Stomach (tissue), 9 donors: ENCODE results near the gene KLHL21. TPM values are rescaled to one million over a fixed set of nuclear protein-coding genes. Genes with fewer than 3 reads are reported as not detected.

Experiments used
- DNase-seq, 2 donors: peaks; one replicate each; pipeline versions ENCODE4 v3.0.0 to v3.0.0-alpha.2; 2013 to 2019
- H3K27ac ChIP-seq, 5 donors: fragments of 200-600 bp in 4 of 5; sonication (generic) in 4 of 5; one replicate each; pipeline ENCODE4 v1.5.1; 2013 to 2019; ENCODE audit warnings: mild to moderate bottlenecking in 1 of 5, moderate library complexity in 1 of 5
- H3K27me3 ChIP-seq, 3 donors: fragments of 200-600 bp; sonication (generic); one replicate each; pipeline ENCODE4 v1.5.1; 2017 to 2019; ENCODE audit warnings: mixed run types in 1 of 3
- H3K36me3 ChIP-seq, 4 donors: fragments of 200-600 bp; sonication (generic); 1 replicate in 3 of 4; 2 replicates in 1 of 4; pipeline ENCODE4 v1.5.1; 2016 to 2019
- H3K4me1 ChIP-seq, 4 donors: fragments of 200-600 bp; sonication (generic); one replicate each; pipeline ENCODE4 v1.5.1; 2016 to 2019
- H3K4me3 ChIP-seq, 4 donors: fragments of 200-600 bp; sonication (generic) in 3 of 4; one replicate each; pipeline ENCODE4 v1.5.1; 2016 to 2019; ENCODE audit warnings: mild to moderate bottlenecking in 1 of 4
- H3K9me3 ChIP-seq, 4 donors: fragments of 200-600 bp; sonication (generic); one replicate each; pipeline ENCODE4 v1.5.1; 2016 to 2019
- CTCF ChIP-seq, 7 experiments: fragments of 450-650 bp in 4 of 7; fragments of 200-600 bp in 3 of 7; sonication (generic) in 3 of 7; IDR thresholded peaks; one replicate each; pipeline ENCODE4 v1.5.1; 2016 to 2019; ENCODE audit warnings: antibody characterized with exemption in 7 of 7, control low read depth in 2 of 7, mild to moderate bottlenecking in 1 of 7
- EP300 ChIP-seq: sonication (generic); formaldehyde crosslinking; IDR thresholded peaks from one replicate; pipeline ENCODE4 v1.6.1; 2017; ENCODE audit warnings: antibody characterized with exemption
- POLR2A ChIP-seq, 4 donors: fragments of 450-650 bp; IDR thresholded peaks; one replicate each; pipeline ENCODE4 v1.6.1; 2016; ENCODE audit warnings: antibody characterized with exemption in 4 of 4, control low read depth in 2 of 4, mild to moderate bottlenecking in 1 of 4, moderate library complexity in 1 of 4
- POLR2AphosphoS5 ChIP-seq, 3 donors: sonication (generic); formaldehyde crosslinking; IDR thresholded peaks; one replicate each; pipeline ENCODE4 v1.6.1; 2016; ENCODE audit warnings: antibody characterized with exemption in 3 of 3
- WGBS, 5 donors: extraction: QIAGEN DNeasy Blood & Tissue Kit in 3 of 5; methylation state at CpG; one replicate each; pipeline versions ENCODE4 v1.1.5 to v1.1.7; 2013 to 2018; 5-methylcytosine and 5-hydroxymethylcytosine counted together
- intact Hi-C: fragments of 100-400 bp; cut with DNase I; formaldehyde crosslinking; loops from one replicate; pipeline ENCODE4 v1.15.1; 2023; ENCODE audit warnings: low total_unique reads
- polyA plus RNA-seq, 3 donors: library from polyadenylated mRNA; stranded (reverse); fragments of 200-250 nt; gene quantifications; one replicate each; pipeline ENCODE4 v1.2.3, GENCODE V29; 2013
- total RNA-seq, 5 donors: library from RNA; depleted of rRNA; stranded (reverse); fragments of >200 nt; gene quantifications; one replicate each; pipeline versions ENCODE4 v1.1.0 to v1.2.3, GENCODE V29; 2014 to 2016
- donor health status: healthy with polysubstance abuse.
- donor health status: Bipolar disorder and iron deficiency.
- donor health status: healthy.

KLHL21 gene
- total and polyA plus RNA-seq, 8 donors: 9.2 to 59.8 (median 19.4) TPM

- Histone ChIP-seq H3K4me1 (peaks cover 12 to 35% (median 27%) of the 10 kb centered on the region in 4 donors), H3K4me3 (peak within 1 kb of the TSS; percentile 75 to 93 (median 89)), H3K36me3 (peaks cover 50 to 73% (median 62%) of the 10 kb centered on the region in 4 donors), H3K27me3 (no peaks in the 10 kb centered on the region), H3K9me3 (no peaks in the 10 kb centered on the region), H3K27ac (peak within 1 kb of the TSS; percentile 88 to 95 (median 92))
- peak in 2 of 3 donors; percentile 7 to 49 for TF ChIP-seq POLR2AphosphoS5 (IDR thresholded peaks at IDR 0.05)
- no peak for TF ChIP-seq EP300
- no peak for TF ChIP-seq CTCF (IDR thresholded peaks at IDR 0.05)
- TF ChIP-seq POLR2A (IDR thresholded peaks at IDR 0.05): peak in 1 of 4 donors; percentile 11
- peak; percentile 87 to 96 for DNase-seq
- intact Hi-C loops: no loop called here
- 0 to 4% (median 1%) methylated on average over 19 to 73 of the region's 73 CpGs for WGBS, 5 donors
These were observed 22.3 kb upstream of the KLHL21 start, which contains the start of gene THAP3 for GRCh38 chr1:6624710-6625583. TSS of gene THAP3 (plus strand) at chr1:6624868. CDS start at chr1:6625219, 351 bp downstream.

- intact Hi-C loops: no loop called here
- Histone ChIP-seq H3K9me3 (no peaks in the 10 kb centered on the region), H3K4me3 (no peak overlapping the region), H3K27me3 (no peaks in the 10 kb centered on the region), H3K4me1 (peaks cover 12 to 35% (median 27%) of the 10 kb centered on the region in 4 donors), H3K36me3 (peaks cover 39 to 73% (median 60%) of the 10 kb centered on the region in 4 donors), H3K27ac (peak overlapping the region in 1 of 5 donors; percentile 94)
- TF ChIP-seq POLR2AphosphoS5 (IDR thresholded peaks at IDR 0.05) (no peak), CTCF (IDR thresholded peaks at IDR 0.05) (no peak), EP300 (no peak), POLR2A (IDR thresholded peaks at IDR 0.05) (no peak)
- no peak for DNase-seq
- 79 to 87% (median 84%) methylated on average over 14 of the region's 14 CpGs for WGBS, 5 donors
These were observed 20.7 kb upstream of the KLHL21 start for GRCh38 chr1:6623269-6623965.

GRCh38 chr1:6622396-6623152, 19.9 kb upstream of the KLHL21 start:
- H3K9me3 ChIP-seq: no peaks in the 10 kb centered on the region
- peak overlapping the region in 1 of 5 donors; percentile 19 for H3K27ac ChIP-seq
- peaks cover 12 to 37% (median 24%) of the 10 kb centered on the region in 4 donors for H3K4me1 ChIP-seq
- TF ChIP-seq EP300 (no peak), POLR2AphosphoS5 (IDR thresholded peaks at IDR 0.05) (no peak), POLR2A (IDR thresholded peaks at IDR 0.05) (no peak), CTCF (IDR thresholded peaks at IDR 0.05) (no peak)
- 77 to 82% (median 82%) methylated on average over 10 of the region's 10 CpGs for WGBS, 5 donors
- H3K4me3 ChIP-seq: no peak overlapping the region
- DNase-seq: no peak
- intact Hi-C loops: no loop called here
- H3K36me3 ChIP-seq: peaks cover 34 to 73% (median 60%) of the 10 kb centered on the region in 4 donors
- no peaks in the 10 kb centered on the region for H3K27me3 ChIP-seq
